Endothelial cell of umbilical vein (primary cell): Measurements from ENCODE around the gene SPRY4. TPM values are rescaled to one million over a fixed set of nuclear protein-coding genes. Genes with fewer than 3 reads are reported as not detected.

Experiments
- BruUV-seq: library from RNA; stranded (reverse); fragments of 400-500 nt; replicated peaks from 2 replicates; lab custom pipeline; 2021; lab: Mats Ljungman, UMichigan
- CTCF ChIA-PET: fragments of 300-600, 350-600 bp; sonication (Branson Sonifier 250); formaldehyde crosslinking; loops from one replicate; lab custom pipeline; 2021; ENCODE audit warnings: antibody characterized with exemption, inconsistent platforms; lab: Charles Lee
- POLR2A ChIA-PET: fragments of 300-600, 350-600 bp; sonication (Branson Sonifier 250); formaldehyde crosslinking; loops from one replicate; lab custom pipeline; 2021; ENCODE audit warnings: antibody characterized with exemption, inconsistent platforms; lab: Charles Lee
- DNase-seq: peaks from one replicate; pipeline ENCODE4 v3.0.0-alpha.2; 2011; ENCODE audit warnings: low read depth, low spot score
- FAIRE-seq: peaks from 2 replicates; lab custom pipeline; 2011; peaks lifted over from hg19 to GRCh38; lab: Jason Lieb, UNC
- H2AFZ ChIP-seq: 2 replicates; pipeline ENCODE4 v1.6.0; 2012; ENCODE audit warnings: low read depth, low read length, control low read depth, inconsistent platforms
- H3K27ac ChIP-seq: 2 replicates; pipeline ENCODE4 v1.5.1; 2011; ENCODE audit warnings: low read depth, mild to moderate bottlenecking, control low read depth, low read length, moderate library complexity; ENCODE audit not compliant: insufficient read depth
- H3K27me3 ChIP-seq, 2 experiments: 2 replicates each; pipeline versions ENCODE4 v1.6.0 to v1.6.1; 2011; ENCODE audit warnings: low read length in 2 of 2, mixed read lengths in 1 of 2; ENCODE audit not compliant: control insufficient read depth in 2 of 2, insufficient read depth in 2 of 2
- H3K36me3 ChIP-seq, 2 experiments: 2 replicates in 1 of 2; 3 replicates in 1 of 2; pipeline ENCODE4 v1.5.1; 2011; ENCODE audit warnings: low read length in 2 of 2, mild to moderate bottlenecking in 1 of 2, moderate library complexity in 1 of 2; ENCODE audit not compliant: control insufficient read depth in 2 of 2, insufficient read depth in 2 of 2; ENCODE audit errors: extremely low read depth in 1 of 2
- H3K4me1 ChIP-seq: 3 replicates; pipeline ENCODE4 v1.5.1; 2011; ENCODE audit warnings: mild to moderate bottlenecking, low read length; ENCODE audit not compliant: control insufficient read depth, insufficient read depth; ENCODE audit errors: extremely low read depth
- H3K4me2 ChIP-seq: 2 replicates; pipeline ENCODE4 v1.6.1; 2011; ENCODE audit warnings: low read length, control low read depth, mixed read lengths; ENCODE audit not compliant: insufficient read depth
- H3K4me3 ChIP-seq, 3 experiments: fragments of 200-600 bp in 1 of 3; sonication (generic), shearing (Covaris generic) in 1 of 3; replicated peaks in 1 of 3; 2 replicates each; pipeline ENCODE4 v1.5.1; 2011 to 2016; ENCODE audit warnings: control low read depth in 3 of 3, low read length in 3 of 3, mild to moderate bottlenecking in 2 of 3, inconsistent platforms in 1 of 3, low read depth in 1 of 3, moderate library complexity in 1 of 3; ENCODE audit not compliant: insufficient read depth in 1 of 3
- H3K79me2 ChIP-seq: 2 replicates; pipeline ENCODE4 v1.6.0; 2012; ENCODE audit warnings: low read length, inconsistent platforms; ENCODE audit not compliant: control insufficient read depth, insufficient read depth
- H3K9ac ChIP-seq: replicated peaks from 2 replicates; pipeline ENCODE3; 2011; ENCODE audit warnings: low read length, control low read depth; ENCODE audit not compliant: insufficient read depth; ENCODE audit errors: extremely low read depth
- H3K9me1 ChIP-seq: replicated peaks from 3 replicates; pipeline ENCODE4 v1.6.0; 2011; ENCODE audit warnings: mild to moderate bottlenecking, low read length; ENCODE audit not compliant: control insufficient read depth, insufficient read depth; ENCODE audit errors: extremely low read depth
- H3K9me3 ChIP-seq: replicated peaks from 2 replicates; pipeline ENCODE4 v1.5.1; 2012; ENCODE audit warnings: low read length, inconsistent platforms; ENCODE audit not compliant: control insufficient read depth, insufficient read depth
- H4K20me1 ChIP-seq: replicated peaks from 2 replicates; pipeline ENCODE3; 2011; ENCODE audit warnings: mild to moderate bottlenecking, low read length; ENCODE audit not compliant: control insufficient read depth, insufficient read depth; ENCODE audit errors: extremely low read depth
- CTCF ChIP-seq, 2 donors: IDR thresholded peaks; 1 replicate in 1 of 2; 2 replicates in 1 of 2; pipeline ENCODE4 v1.5.1; 2011; ENCODE audit warnings: low read length in 2 of 2, mild to moderate bottlenecking in 2 of 2, moderate library complexity in 2 of 2, control low read depth in 1 of 2, inconsistent platforms in 1 of 2, low read depth in 1 of 2; ENCODE audit not compliant: insufficient read depth in 1 of 2; ENCODE audit errors: extremely low read depth in 1 of 2
- EZH2 ChIP-seq: IDR thresholded peaks from 2 replicates; pipeline ENCODE4 v1.6.1; 2012; ENCODE audit warnings: borderline replicate concordance, low read depth, mild to moderate bottlenecking, moderate library complexity, low read length, inconsistent platforms; ENCODE audit not compliant: severe bottlenecking
- FOS ChIP-seq: IDR thresholded peaks from 2 replicates; pipeline ENCODE4 v1.6.1; 2011; ENCODE audit warnings: mild to moderate bottlenecking, low read length, moderate library complexity, borderline replicate concordance; ENCODE audit not compliant: insufficient read depth
- GATA2 ChIP-seq: IDR thresholded peaks from 2 replicates; pipeline ENCODE4 v1.7.0; 2011; ENCODE audit warnings: low read depth, mild to moderate bottlenecking, moderate library complexity, mixed read lengths, low read length; ENCODE audit not compliant: insufficient read length, insufficient read depth
- JUN ChIP-seq: IDR thresholded peaks from 2 replicates; pipeline ENCODE4 v1.6.1; 2011; ENCODE audit warnings: borderline replicate concordance, low read depth; ENCODE audit not compliant: insufficient read length, insufficient read depth
- MAX ChIP-seq: IDR thresholded peaks from 2 replicates; pipeline ENCODE4 v1.6.1; 2011; ENCODE audit not compliant: insufficient read depth, insufficient read length
- MYC ChIP-seq: IDR thresholded peaks from one replicate; pipeline ENCODE4 v1.6.1; 2011; ENCODE audit warnings: mild to moderate bottlenecking, low read depth, low read length
- POLR2A ChIP-seq: IDR thresholded peaks from 2 replicates; pipeline ENCODE4 v1.6.1; 2012; ENCODE audit warnings: low read depth, mild to moderate bottlenecking, control low read depth, low read length
- POLR2AphosphoS5 ChIP-seq: IDR thresholded peaks from 2 replicates; pipeline ENCODE4 v1.6.1; 2012; ENCODE audit warnings: low read depth, mild to moderate bottlenecking, control low read depth, low read length, moderate library complexity; ENCODE audit not compliant: insufficient read depth
- dilution Hi-C: fragments of 300-500 bp; cut with MboI; formaldehyde crosslinking; loops from one replicate; pipeline ENCODE4 v1.15.0; 2019; ENCODE audit warnings: low sequenced_read_pairs; ENCODE audit not compliant: extremely low pct_ligation_motif_present
- intact Hi-C: fragments of 100-400 bp; cut with micrococcal nuclease; formaldehyde crosslinking; loops from one replicate; pipeline ENCODE4 v1.10.0; 2022
- polyA plus RNA-seq, 4 experiments: library from polyadenylated mRNA; depleted of rRNA in 3 of 4; stranded (reverse) in 3 of 4; unstranded in 1 of 4; fragments of >200 nt; gene quantifications; 2 replicates each; pipeline versions ENCODE4 v1.2.1 to v1.2.3, GENCODE V29; 2011 to 2012; ENCODE audit warnings: missing spikeins in 1 of 4
- total RNA-seq: library from RNA; stranded (reverse); gene quantifications from 2 replicates; pipeline ENCODE4 v1.2.3, GENCODE V29; 2021

Gene SPRY4
- total and polyA plus RNA-seq, 2 donors (not counting 3 experiments of a cell fraction or from before 2014, with no cell fraction given) = 9.3 to 33.9 TPM

DNA sequence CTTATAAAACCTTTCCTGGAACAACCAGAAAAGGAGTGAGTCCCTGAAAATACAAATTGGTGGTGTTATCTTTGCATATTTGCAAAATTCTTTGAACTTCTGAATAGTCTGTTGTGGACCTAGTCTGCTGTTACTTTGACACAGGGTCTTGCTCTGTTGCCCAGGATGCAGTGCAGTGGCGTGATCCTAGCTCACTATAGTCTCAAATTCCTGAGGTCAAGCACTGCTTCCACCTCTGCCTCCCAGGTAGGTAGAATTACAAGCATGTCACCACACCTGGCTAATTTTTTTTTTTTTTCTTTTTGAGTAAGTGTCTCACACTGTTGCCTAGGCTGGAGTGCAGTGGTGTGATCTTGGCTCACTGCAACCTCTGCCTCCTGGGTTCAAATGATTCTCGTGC is 43.7 kb upstream of the SPRY4 start:
- ChIA-PET POLR2A (no interaction called here), CTCF (interaction anchor here (1.0 kb wide), 1 partner anchor 183 kb away, joined by 3 read pairs; no protein-coding TSS in a partner anchor)
- Histone ChIP-seq H3K79me2 (no peaks in the 10 kb centered on the region), H3K4me2 (no peak overlapping the region), H3K9ac (no peak overlapping the region), H3K9me1 (no peaks in the 10 kb centered on the region), H3K4me1 (peaks cover 3% of the 10 kb centered on the region), H2AFZ (no peak overlapping the region), H3K36me3 (no peaks in the 10 kb centered on the region), H4K20me1 (no peaks in the 10 kb centered on the region), H3K9me3 (no peaks in the 10 kb centered on the region), H3K27ac (no peak overlapping the region), H3K4me3 (no peak overlapping the region), H3K27me3 (no peaks in the 10 kb centered on the region)
- BruUV-seq = no TSS peak
- FAIRE-seq (no peak), DNase-seq (no peak)
- dilution Hi-C loops (no loop called here), intact Hi-C loops (no loop called here)
- TF ChIP-seq EZH2 (no peak), POLR2A (no peak), MYC (no peak), MAX (no peak), POLR2AphosphoS5 (no peak), JUN (no peak), GATA2 (no peak), CTCF (IDR thresholded peaks at IDR 0.05; ENCODE audit: extremely low read depth in 1 of 2, insufficient read depth in 1 of 2, low read depth in 1 of 2, low read length in 2 of 2) (no peak), FOS (no peak)
